C4-2B (cell line): ENCODE measurements around the gene ZNF784.

ENCODE experiments used
- CTCF ChIP-seq: fragments of 450-650 bp; conservative IDR thresholded peaks from 2 replicates; pipeline ENCODE4 v1.5.1; 2017; ENCODE audit warnings: mild to moderate bottlenecking
- ZFX ChIP-seq: fragments of 450-650 bp; IDR thresholded peaks from 2 replicates; pipeline ENCODE4 v1.6.1; 2017

- no peak for TF ChIP-seq CTCF
- TF ChIP-seq ZFX: no peak
These were observed 28.1 kb downstream of the ZNF784 start for GRCh38 chr19:55596304-55596703.
